SKM-1 treated with dmso at 0.1 percent for 144 hours (cell line): ENCODE data around the gene EPHA4.

Experiments used
- DNase-seq: peaks from one replicate; lab custom pipeline; 2025; ENCODE audit not compliant: unreplicated experiment; lab: John Stamatoyannopoulos, UW

EPHA4 gene

GRCh38 chr2:221572219-221572820 is at the start of gene EPHA4:
EPHA4 (minus strand) TSS chr2:221572304; CDS start chr2:221572248, 56 bp downstream.
- DNase-seq, result peak; percentile 46

GRCh38 chr2:221618007-221618406 is 45.9 kb upstream of the EPHA4 start:
- DNase-seq, result no peak

DNA sequence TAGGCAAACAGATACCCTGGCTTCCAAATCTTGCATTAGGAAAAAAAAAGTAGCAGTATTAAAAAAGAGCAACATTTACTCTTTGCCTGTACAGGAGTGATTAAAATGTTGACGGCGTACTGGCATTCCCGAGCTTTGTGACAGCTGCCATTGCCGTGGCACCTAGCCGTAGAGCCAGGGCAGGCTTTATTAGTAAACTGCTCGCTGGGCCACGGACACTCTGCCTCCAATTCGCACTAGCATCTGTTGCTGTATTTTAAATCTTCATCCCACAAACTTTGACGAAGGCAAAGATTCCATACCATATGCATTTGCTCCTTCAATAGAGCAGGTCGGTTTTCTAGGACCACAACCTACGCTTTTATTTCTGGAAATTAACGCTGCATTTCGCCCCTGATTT is 44.5 kb upstream of the EPHA4 start:
- no peak for DNase-seq

DNA sequence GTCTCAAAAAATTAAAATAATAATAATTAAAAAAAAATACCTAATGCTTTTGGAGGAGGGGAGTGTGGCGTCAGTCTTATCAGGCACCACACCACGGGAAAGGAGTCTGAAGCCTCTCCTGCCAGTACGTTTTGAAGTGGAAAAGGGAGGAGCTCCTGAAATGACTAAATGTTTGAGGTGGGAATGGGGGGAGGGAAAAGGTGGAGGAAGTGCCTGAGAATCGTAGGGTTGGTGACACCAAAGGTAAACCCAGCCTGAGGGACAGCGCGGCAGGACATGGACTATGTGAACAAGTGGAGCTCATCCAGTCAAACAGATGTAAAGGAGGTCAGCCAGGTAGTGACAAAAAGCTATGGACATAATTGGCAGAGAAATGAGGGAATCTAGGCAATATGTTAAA is 42.2 kb upstream of the EPHA4 start:
- DNase-seq, result no peak

DNA sequence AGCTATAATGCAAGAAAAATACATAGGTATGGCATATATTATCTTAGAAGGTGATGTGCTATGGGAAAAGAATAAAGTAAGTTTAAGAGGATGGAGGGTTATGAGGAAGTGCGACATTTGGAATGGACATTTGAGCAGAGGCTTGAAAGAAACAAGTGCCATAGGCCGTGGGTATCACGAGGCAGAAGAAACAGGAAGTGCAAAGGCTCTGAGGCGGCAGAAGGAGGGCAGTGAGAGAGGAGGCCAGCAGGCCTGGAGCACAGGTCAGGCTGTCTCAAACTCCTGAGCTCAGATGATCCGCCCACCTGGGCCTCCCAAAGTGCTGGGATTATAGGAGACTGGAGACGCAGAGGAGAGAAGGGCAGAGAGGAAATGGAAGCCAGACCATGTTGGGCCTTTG is 40.7 kb upstream of the EPHA4 start:
- DNase-seq, result no peak

GRCh38 chr2:221612161-221612560 is 40.1 kb upstream of the EPHA4 start:
- no peak for DNase-seq

- DNase-seq, result no peak
Observed at GRCh38 chr2:221610675-221611074, 38.6 kb upstream of the EPHA4 start.

DNA sequence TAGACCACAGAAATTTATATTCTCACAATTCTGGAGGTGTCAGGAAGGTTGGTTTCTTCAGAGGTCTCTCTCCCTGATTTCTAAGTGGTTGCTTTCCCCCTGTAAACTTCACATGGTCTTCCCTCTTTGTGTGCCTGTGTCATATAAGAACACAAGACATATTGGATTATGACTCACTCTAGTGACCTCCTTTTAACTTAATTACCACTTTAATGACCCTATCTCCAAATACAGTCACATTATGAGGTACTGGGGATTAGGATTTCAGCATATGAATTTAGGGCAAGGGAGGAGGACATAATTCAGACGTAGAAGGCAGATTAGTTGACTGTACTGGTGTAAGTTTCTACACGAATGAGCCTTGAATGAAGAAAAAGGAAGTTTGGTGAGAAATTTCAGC is 38.2 kb upstream of the EPHA4 start:
- DNase-seq, result no peak

DNA sequence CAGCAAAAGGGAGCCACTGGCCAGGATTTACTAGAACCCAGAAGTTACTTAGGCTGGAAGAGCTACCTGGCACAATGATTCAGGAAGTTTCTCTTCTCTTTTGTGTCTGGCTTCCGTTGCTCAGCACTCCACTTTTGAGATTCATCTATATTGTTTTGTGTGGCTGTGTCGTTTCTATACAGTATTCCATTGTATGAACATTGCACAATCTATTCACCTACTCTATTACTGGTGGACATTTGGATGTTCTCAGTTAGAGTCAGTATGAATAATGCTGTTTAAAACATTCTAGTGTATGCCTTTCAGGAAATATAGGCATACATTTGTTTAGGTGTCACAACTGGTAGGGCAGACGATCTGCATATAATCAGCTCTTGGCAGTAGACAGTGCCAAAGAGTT is 36.3 kb upstream of the EPHA4 start:
- DNase-seq, result no peak

GRCh38 chr2:221606424-221606823 is 34.3 kb upstream of the EPHA4 start:
- DNase-seq, result no peak

DNA sequence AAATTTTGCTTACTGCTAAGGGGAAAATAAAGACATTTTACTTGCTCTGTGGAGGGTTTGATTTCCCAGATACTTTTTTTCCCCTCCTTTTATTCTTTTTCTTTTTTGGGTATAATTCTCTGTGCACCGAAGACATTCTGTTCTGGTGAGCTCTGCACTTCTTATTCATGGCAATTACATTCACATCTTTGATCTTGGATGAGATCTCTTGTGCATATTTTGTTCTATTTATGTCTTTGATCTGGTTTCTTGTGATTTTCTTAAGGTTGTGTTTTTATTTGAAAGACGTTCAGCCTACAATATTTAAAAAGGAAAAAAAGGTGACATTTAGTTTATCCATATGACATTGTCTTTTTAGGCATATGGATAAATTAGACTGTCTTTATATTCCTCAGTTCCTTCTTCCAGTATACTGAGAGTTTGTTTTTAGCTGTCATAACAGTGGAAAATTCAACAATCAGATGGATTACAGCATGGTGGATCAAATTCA is 33.7 kb upstream of the EPHA4 start:
- no peak for DNase-seq

DNA sequence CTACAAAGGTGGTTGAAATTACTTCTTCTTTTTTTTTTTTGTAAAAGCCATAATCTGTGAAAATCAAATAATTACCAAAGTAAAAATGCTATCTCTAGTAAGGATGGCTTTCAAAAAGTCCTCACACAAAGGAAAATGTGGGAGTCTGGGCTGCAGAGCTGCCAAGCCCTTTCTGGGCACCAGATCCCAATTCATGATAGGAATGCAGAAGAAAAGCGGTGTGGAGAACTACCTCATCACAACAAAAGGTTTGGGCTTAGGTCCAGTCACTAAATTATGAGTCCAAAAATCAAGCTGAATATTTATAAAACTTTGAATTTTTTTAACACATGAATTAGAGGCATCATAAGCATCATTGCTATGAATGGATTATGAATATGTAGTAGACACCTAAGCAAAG is 30.8 kb upstream of the EPHA4 start:
- no peak for DNase-seq

DNA sequence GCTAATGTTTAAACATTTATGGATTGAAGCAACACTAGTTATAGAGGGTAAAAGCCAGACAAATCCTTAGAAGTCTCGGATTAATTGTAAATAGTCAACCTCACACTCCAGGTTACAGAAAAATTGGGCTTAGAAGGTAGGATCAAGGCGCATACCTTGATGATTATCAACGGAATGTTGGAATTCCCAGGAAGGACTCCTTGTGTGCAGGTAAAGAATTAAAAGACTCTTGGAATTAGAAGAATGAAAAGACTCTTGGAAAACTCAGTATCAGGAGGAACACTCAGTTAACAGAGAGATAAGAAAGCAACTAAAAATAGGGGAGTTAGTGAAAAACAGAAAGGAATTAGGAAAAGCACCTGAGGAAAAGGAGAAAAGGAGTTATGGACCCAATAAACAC is 29.3 kb upstream of the EPHA4 start:
- no peak for DNase-seq

DNA sequence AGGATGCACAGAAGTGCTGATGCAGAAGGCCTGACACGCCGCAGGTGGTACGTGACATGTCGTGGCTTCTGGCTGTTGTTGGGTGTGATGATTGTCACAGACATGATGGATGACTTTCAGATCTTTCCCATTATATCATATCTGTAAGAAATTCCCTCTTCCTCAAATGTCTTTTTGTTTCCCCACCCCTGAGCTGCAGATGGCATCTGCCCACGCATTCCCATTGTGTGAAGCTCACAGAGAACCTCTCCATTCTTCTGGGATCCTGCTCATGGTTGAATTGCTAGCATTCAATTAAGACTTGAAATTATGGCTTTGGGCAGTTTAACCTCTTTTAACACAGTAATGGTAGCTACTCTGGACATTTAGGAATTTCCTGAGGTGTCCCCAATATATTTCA is 28.3 kb upstream of the EPHA4 start:
- no peak for DNase-seq

DNA sequence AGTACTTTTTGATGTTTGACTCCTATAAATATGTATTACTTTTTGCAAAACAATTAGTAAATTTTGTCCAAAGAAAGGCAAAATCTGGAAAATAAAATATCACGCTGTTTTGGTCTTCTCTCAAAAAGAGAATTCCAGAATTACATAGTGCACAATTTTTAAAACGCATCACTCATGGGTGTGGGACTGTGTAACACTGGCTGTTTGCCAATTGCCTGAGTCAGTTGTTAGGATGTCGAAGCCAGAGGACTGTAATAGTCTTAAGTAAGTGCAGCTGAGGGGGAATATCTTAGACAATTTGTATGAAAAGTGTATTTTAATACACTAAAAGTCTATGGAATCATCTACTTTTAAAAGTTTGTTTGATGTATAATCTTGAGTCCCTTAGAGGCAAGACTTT is 24.1 kb upstream of the EPHA4 start:
- no peak for DNase-seq

DNA sequence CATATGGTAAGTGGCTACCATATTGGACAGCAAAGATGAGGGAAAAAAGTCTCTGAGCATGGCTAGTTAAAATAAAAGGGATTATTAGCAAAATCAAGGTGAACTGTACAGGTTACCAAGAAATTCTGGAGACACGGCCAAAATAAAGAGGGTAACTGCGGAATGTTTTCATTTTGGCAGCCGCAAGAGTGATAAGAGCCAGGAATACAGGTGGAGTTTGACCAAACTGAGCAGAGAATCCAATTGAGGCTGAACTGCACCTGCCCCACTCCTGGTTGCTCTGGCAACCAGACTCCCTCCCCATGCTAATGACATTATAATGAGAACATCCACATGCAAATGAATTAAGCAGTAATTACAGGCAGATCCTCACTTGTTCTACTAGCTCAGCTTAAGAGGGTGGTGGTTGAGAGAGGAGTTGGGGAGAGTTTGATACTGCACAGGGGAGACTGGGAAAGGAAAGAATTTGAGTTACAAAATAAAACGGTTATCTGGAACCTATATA is 18.8 kb upstream of the EPHA4 start:
- no peak for DNase-seq

DNA sequence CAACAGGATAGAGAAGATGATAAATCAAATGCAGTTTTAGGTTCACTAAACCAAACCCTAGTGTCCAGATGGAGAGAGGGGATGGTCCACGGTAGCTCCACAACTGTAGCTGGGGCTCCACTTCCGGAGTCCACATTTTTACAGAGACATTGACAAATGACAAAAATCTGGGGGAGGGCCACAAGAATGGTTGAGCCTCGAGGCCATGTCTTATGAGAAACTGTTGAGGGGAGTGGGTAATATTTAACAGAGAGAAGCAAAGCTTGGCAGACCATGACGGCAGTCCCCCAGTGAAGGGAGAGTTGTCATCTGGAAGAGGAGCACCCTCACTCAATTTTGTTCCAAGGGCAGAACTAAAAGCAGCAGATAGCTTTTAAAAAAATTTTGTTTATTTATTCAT is 17.6 kb upstream of the EPHA4 start:
- no peak for DNase-seq

- DNase-seq, result no peak
Observed at GRCh38 chr2:221588306-221588985, 16.3 kb upstream of the EPHA4 start.

- no peak for DNase-seq
Observed at GRCh38 chr2:221581986-221582385, 9.9 kb upstream of the EPHA4 start.

GRCh38 chr2:221574231-221574570 is 2.1 kb upstream of the EPHA4 start:
- no peak for DNase-seq

- DNase-seq, result peak; percentile 74
Observed at GRCh38 chr2:221573430-221574230, 1.5 kb upstream of the EPHA4 start.

DNA sequence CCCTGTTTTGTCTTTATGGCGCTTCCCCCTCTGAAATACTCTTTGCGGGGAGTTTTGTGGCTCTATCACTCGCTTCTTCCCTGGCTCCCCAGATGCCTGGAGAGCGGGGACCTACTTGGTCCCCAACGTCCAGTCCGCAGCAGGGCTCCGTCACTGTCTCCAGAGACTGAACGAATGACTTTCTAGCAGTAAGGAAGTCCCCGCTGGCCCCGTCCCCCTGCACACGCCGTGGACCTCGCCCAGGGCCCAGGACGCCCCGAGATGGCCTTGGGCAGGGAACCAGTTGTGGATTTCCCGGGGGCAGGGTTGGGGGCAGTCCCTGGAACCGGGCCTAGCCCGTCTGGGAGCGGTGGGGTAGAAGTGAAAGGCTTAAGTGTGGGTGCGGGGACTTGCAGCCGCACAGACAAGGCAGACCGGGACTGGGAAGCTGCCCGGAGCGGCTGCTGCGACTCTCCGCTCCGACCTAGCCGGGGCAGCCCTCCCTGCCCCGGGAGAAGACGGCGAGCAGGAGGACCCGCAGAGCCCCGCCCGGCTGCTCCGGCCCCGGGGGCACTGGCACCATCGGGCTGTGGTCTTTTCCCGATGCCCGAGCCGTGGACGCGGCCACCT is 821 bp upstream of the EPHA4 start:
- no peak for DNase-seq
